ENCODE results near the gene CD48.
A peak's percentile ranks its signal among the peaks of the same experiment; 100 is the strongest.

The CD48 gene

DNA sequence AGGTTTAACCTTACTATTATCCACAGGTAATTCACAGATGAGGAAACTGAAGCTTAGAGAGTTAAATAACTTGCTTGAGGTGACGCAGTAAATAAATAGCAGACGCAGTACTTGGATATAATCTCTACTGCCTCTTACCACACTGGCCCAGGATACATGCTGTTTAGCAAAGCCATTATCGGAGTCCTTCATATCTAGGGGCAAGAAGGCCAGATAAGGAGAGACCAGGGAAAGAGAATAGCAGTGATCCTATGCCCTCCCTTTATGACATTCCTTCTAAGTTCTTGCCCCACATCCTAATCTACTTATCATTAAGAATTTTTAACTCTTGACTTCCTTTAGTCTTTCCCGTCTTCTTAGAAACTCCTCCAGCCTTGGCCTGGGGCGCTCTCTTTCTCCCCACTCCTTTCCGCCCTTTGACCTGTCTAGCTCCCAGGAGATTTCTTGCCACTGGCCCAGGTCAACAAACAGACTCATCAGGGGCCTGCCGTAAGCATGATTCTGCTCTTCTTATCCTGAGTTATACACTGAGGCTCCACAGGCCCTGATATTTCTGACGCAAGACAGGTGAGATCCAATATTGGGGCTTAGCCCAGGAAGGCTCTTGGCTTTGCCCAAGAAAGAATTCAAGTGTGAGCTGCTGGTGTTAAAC lies 53.3 kb downstream of the CD48 start:
- Histone ChIP-seq H3K4me2 (ENCODE audit: low read length) (no peak overlapping the region), H3K27ac (ENCODE audit: low read length) (no peak overlapping the region)

DNA sequence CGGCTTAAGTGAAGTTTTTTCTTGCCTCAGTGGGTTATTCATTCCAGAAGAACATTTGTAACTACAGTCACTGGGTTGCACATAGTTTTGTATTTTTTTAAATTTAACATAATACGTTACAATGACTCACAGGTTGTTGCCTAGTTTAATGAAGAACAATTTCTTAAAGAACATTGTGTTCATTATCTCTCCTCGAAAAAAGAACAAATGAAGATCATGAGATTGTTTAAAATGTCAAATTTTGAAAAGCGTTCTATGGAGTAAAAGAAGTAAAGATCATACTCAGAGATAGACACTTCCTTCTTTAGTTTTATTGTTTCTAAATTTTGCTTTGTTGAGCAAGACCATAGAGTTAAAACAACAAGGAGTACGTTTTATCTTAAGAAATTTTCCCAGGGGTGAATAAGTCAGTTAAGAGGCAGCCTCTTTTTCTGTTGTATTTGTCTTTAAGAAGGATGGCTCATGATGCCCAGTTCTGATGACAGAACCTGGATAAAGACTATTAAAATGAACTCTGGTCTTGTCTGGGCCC lies 54.3 kb downstream of the CD48 start:
- Histone ChIP-seq H3K4me3 (ENCODE audit: low read length) (peak overlapping the region; percentile 22), H3K79me2 (ENCODE audit: low read length) (no peaks in the 10 kb centered on the region), H4K20me1 (ENCODE audit: insufficient read depth, low read length) (no peaks in the 10 kb centered on the region), H2AFZ (ENCODE audit: low read depth, low read length) (peak overlapping the region; percentile 25; the same call in 1 of the 2 replicates), H3K9ac (ENCODE audit: low read length) (peak overlapping the region; percentile 11; the same call in 1 of the 2 replicates), H3K27ac (ENCODE audit: low read length) (peak overlapping the region; percentile 55), H3K9me3 (ENCODE audit: insufficient read depth, low read length) (peaks cover 14% of the 10 kb centered on the region), H3K4me2 (ENCODE audit: low read length) (peak overlapping the region; percentile 51), H3K4me1 (ENCODE audit: low read length) (peaks cover 63% of the 10 kb centered on the region), H3K27me3 (ENCODE audit: low read depth, low read length) (no peaks in the 10 kb centered on the region), H3K36me3 (replicated peaks; ENCODE audit: low read depth, low read length) (no peaks in the 10 kb centered on the region)
- no peak for TF ChIP-seq EZH2phosphoT487 (IDR thresholded peaks at IDR 0.05; ENCODE audit: low read depth)
- TF ChIP-seq, protein P1, sequence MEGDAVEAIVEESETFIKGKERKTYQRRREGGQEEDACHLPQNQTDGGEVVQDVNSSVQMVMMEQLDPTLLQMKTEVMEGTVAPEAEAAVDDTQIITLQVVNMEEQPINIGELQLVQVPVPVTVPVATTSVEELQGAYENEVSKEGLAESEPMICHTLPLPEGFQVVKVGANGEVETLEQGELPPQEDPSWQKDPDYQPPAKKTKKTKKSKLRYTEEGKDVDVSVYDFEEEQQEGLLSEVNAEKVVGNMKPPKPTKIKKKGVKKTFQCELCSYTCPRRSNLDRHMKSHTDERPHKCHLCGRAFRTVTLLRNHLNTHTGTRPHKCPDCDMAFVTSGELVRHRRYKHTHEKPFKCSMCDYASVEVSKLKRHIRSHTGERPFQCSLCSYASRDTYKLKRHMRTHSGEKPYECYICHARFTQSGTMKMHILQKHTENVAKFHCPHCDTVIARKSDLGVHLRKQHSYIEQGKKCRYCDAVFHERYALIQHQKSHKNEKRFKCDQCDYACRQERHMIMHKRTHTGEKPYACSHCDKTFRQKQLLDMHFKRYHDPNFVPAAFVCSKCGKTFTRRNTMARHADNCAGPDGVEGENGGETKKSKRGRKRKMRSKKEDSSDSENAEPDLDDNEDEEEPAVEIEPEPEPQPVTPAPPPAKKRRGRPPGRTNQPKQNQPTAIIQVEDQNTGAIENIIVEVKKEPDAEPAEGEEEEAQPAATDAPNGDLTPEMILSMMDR (IDR thresholded peaks at IDR 0.05; ENCODE audit: low read depth, low read length): no peak

More for the DNA sequence above, 53.3 kb downstream of the CD48 start:
- no peak overlapping the region for H2AFZ ChIP-seq (ENCODE audit: low read depth, low read length)
- H3K4me1 ChIP-seq (ENCODE audit: low read length): peaks cover 59% of the 10 kb centered on the region
- H3K4me3 ChIP-seq (ENCODE audit: low read length): no peak overlapping the region
- H3K9ac ChIP-seq (ENCODE audit: low read length): no peak overlapping the region
- no peaks in the 10 kb centered on the region for H4K20me1 ChIP-seq (ENCODE audit: insufficient read depth, low read length)
- peaks cover 14% of the 10 kb centered on the region for H3K9me3 ChIP-seq (ENCODE audit: insufficient read depth, low read length)
- no peaks in the 10 kb centered on the region for H3K79me2 ChIP-seq (ENCODE audit: low read length)
- TF ChIP-seq, protein P1 (IDR thresholded peaks at IDR 0.05; ENCODE audit: low read depth, low read length): no peak
- no peak for TF ChIP-seq EZH2phosphoT487 (IDR thresholded peaks at IDR 0.05; ENCODE audit: low read depth)
- H3K36me3 ChIP-seq (replicated peaks; ENCODE audit: low read depth, low read length): no peaks in the 10 kb centered on the region
- no peaks in the 10 kb centered on the region for H3K27me3 ChIP-seq (ENCODE audit: low read depth, low read length)

DNA sequence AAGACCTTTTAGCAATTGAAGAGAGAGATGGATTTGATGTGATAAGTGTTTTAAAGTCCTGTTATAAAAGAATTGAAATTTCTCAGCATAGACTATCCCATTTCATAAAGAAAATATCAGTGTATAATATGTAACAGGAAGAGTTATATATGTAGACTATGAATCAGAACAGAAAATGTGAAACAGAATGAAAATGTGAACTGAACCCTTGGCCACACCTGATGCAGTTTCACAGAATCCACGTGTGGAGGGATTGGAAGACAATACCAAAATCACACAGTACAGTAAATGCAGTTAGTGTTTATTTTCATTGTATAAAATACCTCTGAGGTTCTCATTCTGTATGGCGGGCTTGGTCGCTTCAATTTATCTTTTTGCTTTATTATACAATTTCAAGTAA lies 54.9 kb downstream of the CD48 start:
- peaks cover 69% of the 10 kb centered on the region for H3K4me1 ChIP-seq (ENCODE audit: low read length)
- H3K79me2 ChIP-seq (ENCODE audit: low read length): no peaks in the 10 kb centered on the region
- peak overlapping the region; percentile 11; the same call in 1 of the 2 replicates for H3K9ac ChIP-seq (ENCODE audit: low read length)
- H3K9me3 ChIP-seq (ENCODE audit: insufficient read depth, low read length): peaks cover 14% of the 10 kb centered on the region
- H3K4me2 ChIP-seq (ENCODE audit: low read length): peak overlapping the region; percentile 51
- H3K36me3 ChIP-seq (replicated peaks; ENCODE audit: low read depth, low read length): no peaks in the 10 kb centered on the region
- peak overlapping the region; percentile 22 for H3K4me3 ChIP-seq (ENCODE audit: low read length)
- H3K27me3 ChIP-seq (ENCODE audit: low read depth, low read length): no peaks in the 10 kb centered on the region
- peak overlapping the region; percentile 55 for H3K27ac ChIP-seq (ENCODE audit: low read length)
- peak overlapping the region; percentile 25; the same call in 1 of the 2 replicates for H2AFZ ChIP-seq (ENCODE audit: low read depth, low read length)
- H4K20me1 ChIP-seq (ENCODE audit: insufficient read depth, low read length): no peaks in the 10 kb centered on the region
- TF ChIP-seq, protein P1 (IDR thresholded peaks at IDR 0.05; ENCODE audit: low read depth, low read length): no peak
- no peak for TF ChIP-seq EZH2phosphoT487 (IDR thresholded peaks at IDR 0.05; ENCODE audit: low read depth)

DNA sequence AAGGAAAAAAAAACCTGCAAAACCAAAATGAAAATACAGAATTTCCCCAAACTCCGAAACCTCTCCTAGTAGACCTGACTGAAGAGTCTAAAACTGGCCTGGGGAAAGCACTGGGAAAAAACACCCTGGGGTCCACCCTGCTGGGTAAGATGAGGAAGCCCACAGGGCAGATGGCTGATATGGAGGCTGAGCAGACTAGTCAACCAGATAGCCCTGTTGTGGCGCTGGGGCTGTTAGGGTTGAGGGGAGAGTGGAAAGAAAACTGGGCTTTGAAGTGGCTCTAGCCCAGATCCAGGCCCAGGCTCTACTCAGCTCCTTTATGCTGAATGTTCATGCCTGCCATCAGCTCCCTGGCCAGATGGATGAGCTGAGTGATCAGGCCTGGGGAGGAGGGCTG lies 58.0 kb downstream of the CD48 start:
- Histone ChIP-seq H3K4me3 (ENCODE audit: low read length) (no peak overlapping the region), H2AFZ (ENCODE audit: low read depth, low read length) (peak overlapping the region; percentile 40; the same call in 1 of the 2 replicates), H3K27me3 (ENCODE audit: low read depth, low read length) (no peaks in the 10 kb centered on the region), H3K9me3 (ENCODE audit: insufficient read depth, low read length) (no peaks in the 10 kb centered on the region), H3K36me3 (replicated peaks; ENCODE audit: low read depth, low read length) (no peaks in the 10 kb centered on the region), H3K9ac (ENCODE audit: low read length) (peak overlapping the region; percentile 31; the same call in 1 of the 2 replicates), H4K20me1 (ENCODE audit: insufficient read depth, low read length) (no peaks in the 10 kb centered on the region), H3K79me2 (ENCODE audit: low read length) (no peaks in the 10 kb centered on the region), H3K4me2 (ENCODE audit: low read length) (peak overlapping the region; percentile 46), H3K27ac (ENCODE audit: low read length) (peak overlapping the region; percentile 30), H3K4me1 (ENCODE audit: low read length) (peaks cover 68% of the 10 kb centered on the region)
- no peak for TF ChIP-seq EZH2phosphoT487 (IDR thresholded peaks at IDR 0.05; ENCODE audit: low read depth)
- TF ChIP-seq, protein P1 (IDR thresholded peaks at IDR 0.05; ENCODE audit: low read depth, low read length): no peak

Data from OCI-LY3 (cell line).